GM12801 (cell line): ENCODE measurements around the gene ANKLE1.

ENCODE experiments used
- TF ChIP-seq, protein P1 (sequence below): IDR thresholded peaks from one replicate; pipeline ENCODE4 v1.5.1; 2011; ENCODE audit warnings: control low read depth; ENCODE audit not compliant: insufficient read length; ENCODE audit errors: extremely low read depth

The ANKLE1 gene

DNA sequence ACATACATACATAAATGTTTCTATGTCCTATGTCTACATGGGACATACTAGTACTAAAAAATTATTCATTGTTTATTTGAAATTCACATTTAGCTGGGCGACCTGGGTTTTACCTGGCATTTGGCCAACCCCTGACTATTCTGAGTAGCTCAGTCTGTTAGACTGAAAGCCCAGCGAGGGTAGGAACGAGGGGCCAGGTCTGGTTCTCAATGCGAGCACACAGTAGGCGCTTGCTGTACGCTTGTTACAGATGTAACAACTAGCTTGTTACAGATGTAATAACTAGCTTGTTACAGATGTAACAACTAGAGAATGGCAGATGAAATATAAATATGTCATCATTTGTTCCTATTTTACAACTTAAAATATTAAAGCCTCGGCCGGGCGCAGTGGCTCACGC lies 53.9 kb downstream of the ANKLE1 start:
- TF ChIP-seq, protein P1, sequence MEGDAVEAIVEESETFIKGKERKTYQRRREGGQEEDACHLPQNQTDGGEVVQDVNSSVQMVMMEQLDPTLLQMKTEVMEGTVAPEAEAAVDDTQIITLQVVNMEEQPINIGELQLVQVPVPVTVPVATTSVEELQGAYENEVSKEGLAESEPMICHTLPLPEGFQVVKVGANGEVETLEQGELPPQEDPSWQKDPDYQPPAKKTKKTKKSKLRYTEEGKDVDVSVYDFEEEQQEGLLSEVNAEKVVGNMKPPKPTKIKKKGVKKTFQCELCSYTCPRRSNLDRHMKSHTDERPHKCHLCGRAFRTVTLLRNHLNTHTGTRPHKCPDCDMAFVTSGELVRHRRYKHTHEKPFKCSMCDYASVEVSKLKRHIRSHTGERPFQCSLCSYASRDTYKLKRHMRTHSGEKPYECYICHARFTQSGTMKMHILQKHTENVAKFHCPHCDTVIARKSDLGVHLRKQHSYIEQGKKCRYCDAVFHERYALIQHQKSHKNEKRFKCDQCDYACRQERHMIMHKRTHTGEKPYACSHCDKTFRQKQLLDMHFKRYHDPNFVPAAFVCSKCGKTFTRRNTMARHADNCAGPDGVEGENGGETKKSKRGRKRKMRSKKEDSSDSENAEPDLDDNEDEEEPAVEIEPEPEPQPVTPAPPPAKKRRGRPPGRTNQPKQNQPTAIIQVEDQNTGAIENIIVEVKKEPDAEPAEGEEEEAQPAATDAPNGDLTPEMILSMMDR: no peak
